Endodermal cell (in vitro differentiated cells): Measurements from ENCODE around the gene LIG3. TPM values are rescaled to one million over a fixed set of nuclear protein-coding genes. Genes with fewer than 3 reads are reported as not detected.

ENCODE experiments used
- DNase-seq: peaks from one replicate; pipeline ENCODE4 v3.0.0-alpha.2; 2017
- H3K27ac ChIP-seq: 2 replicates; pipeline ENCODE4 v1.5.1; 2013; ENCODE audit warnings: mild to moderate bottlenecking, low read depth, low read length, moderate library complexity
- H3K27me3 ChIP-seq: 2 replicates; pipeline ENCODE4 v1.6.1; 2013; ENCODE audit warnings: mild to moderate bottlenecking, low read length, moderate library complexity; ENCODE audit not compliant: insufficient read depth, control insufficient read depth, poor library complexity, severe bottlenecking
- H3K36me3 ChIP-seq: 2 replicates; pipeline ENCODE4 v1.7.0; 2013; ENCODE audit warnings: mild to moderate bottlenecking, low read length, moderate library complexity; ENCODE audit not compliant: control insufficient read depth, insufficient read depth
- H3K4me1 ChIP-seq: one replicate; pipeline ENCODE4 v1.7.0; 2013; ENCODE audit warnings: low read length; ENCODE audit not compliant: control insufficient read depth, insufficient read depth
- H3K4me3 ChIP-seq: 2 replicates; pipeline ENCODE4 v1.5.1; 2013; ENCODE audit warnings: mild to moderate bottlenecking, low read length, moderate library complexity
- H3K9ac ChIP-seq: 2 replicates; pipeline ENCODE4 v1.6.1; 2013; ENCODE audit warnings: mild to moderate bottlenecking, low read length, moderate library complexity; ENCODE audit not compliant: poor library complexity, severe bottlenecking; ENCODE audit errors: extremely low read depth
- H3K9me3 ChIP-seq: 2 replicates; pipeline ENCODE4 v1.6.1; 2013; ENCODE audit warnings: mild to moderate bottlenecking, low read length, moderate library complexity; ENCODE audit not compliant: control insufficient read depth
- H3K27ac Mint-ChIP-seq: 2 replicates; pipeline ENCODE4 v1.8.0; 2020; ENCODE audit warnings: mixed read lengths
- H3K27me3 Mint-ChIP-seq: 2 replicates; pipeline ENCODE4 v1.8.0; 2021; ENCODE audit warnings: mild to moderate bottlenecking, mixed read lengths; ENCODE audit not compliant: insufficient read depth
- H3K36me3 Mint-ChIP-seq: 2 replicates; pipeline ENCODE4 v1.8.0; 2020; ENCODE audit warnings: low read depth, mixed read lengths
- H3K4me1 Mint-ChIP-seq: 2 replicates; pipeline ENCODE4 v1.8.0; 2020; ENCODE audit warnings: mixed read lengths
- H3K4me3 Mint-ChIP-seq: 2 replicates; pipeline ENCODE4 v1.8.0; 2020; ENCODE audit warnings: mild to moderate bottlenecking, moderate library complexity, mixed read lengths
- H3K9me3 Mint-ChIP-seq: 2 replicates; pipeline ENCODE4 v1.8.0; 2020; ENCODE audit warnings: mild to moderate bottlenecking, mixed read lengths
- CTCF ChIP-seq: fragments of 200-600 bp; sonication (generic); conservative IDR thresholded peaks from 2 replicates; pipeline ENCODE4 v1.5.0; 2021; ENCODE audit warnings: antibody characterized with exemption, mild to moderate bottlenecking
- WGBS, 2 experiments: methylation state at CpG; one replicate each; pipeline versions ENCODE4 v1.1.5 to v1.1.7; 2013; ENCODE audit warnings: missing lambda C conversion rate in 2 of 2, mixed read lengths in 1 of 2; ENCODE audit not compliant: insufficient coverage in 1 of 2, insufficient read length in 1 of 2; 5-methylcytosine and 5-hydroxymethylcytosine counted together
- total RNA-seq, 2 donors: library from RNA; stranded (reverse); fragmentation: NEBNext Ultra II Directional in 1 of 2; extraction: Animal tissue kit (Norgen Biotek cat#: 25700) in 1 of 2; gene quantifications; 2 replicates in 1 of 2; 3 replicates in 1 of 2; pipeline ENCODE4 v1.2.1, GENCODE V29; 2021

LIG3 gene
- total RNA-seq, 2 donors from 2014 or later: 110 to 130 TPM

- Histone ChIP-seq H3K27me3 (no peaks in the 10 kb centered on the region), H3K4me3 (no peak overlapping the region), H3K27ac (no peak overlapping the region), H3K9me3 (no peaks in the 10 kb centered on the region), H3K9ac (no peak overlapping the region), H3K36me3 (peaks cover 51% of the 10 kb centered on the region), H3K4me1 (no peaks in the 10 kb centered on the region)
- H3K36me3 Mint-ChIP-seq: peaks cover 52% of the 10 kb centered on the region
- H3K27me3 Mint-ChIP-seq: no peaks in the 10 kb centered on the region
- peaks cover 4% of the 10 kb centered on the region for H3K4me1 Mint-ChIP-seq
- H3K4me3 Mint-ChIP-seq: no peak overlapping the region
- no peak for TF ChIP-seq CTCF
- H3K27ac Mint-ChIP-seq: no peak overlapping the region
- H3K9me3 Mint-ChIP-seq: no peaks in the 10 kb centered on the region
- 91 to 95% methylated on average over 4 to 6 of the region's 6 CpGs for WGBS, 2 experiments
- DNase-seq: no peak
These were observed 39.3 kb downstream of the LIG3 start for GRCh38 chr17:35019386-35020179.

GRCh38 chr17:35021520-35022380 lies 41.4 kb downstream of the LIG3 start:
- H3K4me3 Mint-ChIP-seq: no peak overlapping the region
- TF ChIP-seq CTCF: no peak

GRCh38 chr17:35022536-35023063 lies 42.3 kb downstream of the LIG3 start:
- peak; percentile 32 for TF ChIP-seq CTCF
- Mint-ChIP-seq H3K4me3 (no peak overlapping the region), H3K36me3 (peaks cover 42% of the 10 kb centered on the region), H3K9me3 (no peaks in the 10 kb centered on the region), H3K4me1 (peaks cover 4% of the 10 kb centered on the region), H3K27me3 (no peaks in the 10 kb centered on the region), H3K27ac (peak overlapping the region; percentile 72)
- Histone ChIP-seq H3K9ac (no peak overlapping the region), H3K9me3 (no peaks in the 10 kb centered on the region), H3K27ac (no peak overlapping the region), H3K36me3 (peaks cover 45% of the 10 kb centered on the region), H3K27me3 (no peaks in the 10 kb centered on the region), H3K4me1 (no peaks in the 10 kb centered on the region), H3K4me3 (no peak overlapping the region)
- 88 to 91% methylated on average over 5 to 8 of the region's 8 CpGs for WGBS, 2 experiments
- DNase-seq: no peak

More at GRCh38 chr17:35021520-35022380, 41.4 kb downstream of the LIG3 start:
- WGBS, 2 experiments: 95 to 97% methylated on average over 8 to 11 of the region's 11 CpGs
- H3K27ac Mint-ChIP-seq: no peak overlapping the region
- peaks cover 4% of the 10 kb centered on the region for H3K4me1 Mint-ChIP-seq
- no peaks in the 10 kb centered on the region for H3K4me1 ChIP-seq
- no peak for DNase-seq
- H3K27me3 Mint-ChIP-seq: no peaks in the 10 kb centered on the region
- H3K36me3 Mint-ChIP-seq: peaks cover 48% of the 10 kb centered on the region
- H3K4me3 ChIP-seq: no peak overlapping the region
- H3K27me3 ChIP-seq: no peaks in the 10 kb centered on the region
- H3K27ac ChIP-seq: no peak overlapping the region
- no peaks in the 10 kb centered on the region for H3K9me3 Mint-ChIP-seq
- no peak overlapping the region for H3K9ac ChIP-seq
- H3K9me3 ChIP-seq: no peaks in the 10 kb centered on the region
- H3K36me3 ChIP-seq: peaks cover 50% of the 10 kb centered on the region
